HG02973 (cell line): Measurements from ENCODE around the gene ADAR.

ENCODE experiments used
- ATAC-seq: cut with Tn5 transposase; IDR thresholded peaks from one replicate; pipeline ENCODE4 v1.9.1; 2021; ENCODE audit warnings: moderate library complexity; ENCODE audit not compliant: unreplicated experiment

Gene ADAR

GRCh38 chr1:154533952-154534844, 73.8 kb downstream of the ADAR start:
- ATAC-seq, result no peak
